Nephron (organoid): Measurements from ENCODE around the gene AHSG.

Experiments
- H3K27ac Mint-ChIP-seq, 3 experiments: 2 replicates each; pipeline ENCODE4 v1.8.0; 2020; ENCODE audit warnings: mixed read lengths in 3 of 3, mild to moderate bottlenecking in 2 of 3, moderate library complexity in 1 of 3
- H3K27me3 Mint-ChIP-seq: 2 replicates; pipeline ENCODE4 v1.8.0; 2021; ENCODE audit warnings: low read depth, mild to moderate bottlenecking, moderate library complexity, mixed read lengths
- H3K36me3 Mint-ChIP-seq: 2 replicates; pipeline ENCODE4 v1.8.0; 2020; ENCODE audit warnings: low read depth, mixed read lengths
- H3K4me1 Mint-ChIP-seq: 2 replicates; pipeline ENCODE4 v1.8.0; 2020; ENCODE audit warnings: mixed read lengths
- H3K4me3 Mint-ChIP-seq, 3 experiments: 2 replicates each; pipeline ENCODE4 v1.8.0; 2020; ENCODE audit warnings: mild to moderate bottlenecking in 3 of 3, mixed read lengths in 3 of 3, moderate library complexity in 2 of 3
- H3K9me3 Mint-ChIP-seq: 2 replicates; pipeline ENCODE4 v1.8.0; 2020; ENCODE audit warnings: mixed read lengths
- CTCF ChIP-seq, 3 experiments: fragments of 200-600 bp; sonication (generic); IDR thresholded peaks; one replicate each; pipeline ENCODE4 v1.5.0; 2021; ENCODE audit warnings: antibody characterized with exemption in 3 of 3; ENCODE audit not compliant: unreplicated experiment in 3 of 3

Gene AHSG

GRCh38 chr3:186589856-186590579, 22.8 kb upstream of the AHSG start:
- Mint-ChIP-seq H3K27me3 (peaks cover 6% of the 10 kb centered on the region), H3K4me1 (no peaks in the 10 kb centered on the region), H3K36me3 (peaks cover 5% of the 10 kb centered on the region), H3K4me3 (no peak overlapping the region), H3K27ac (no peak overlapping the region), H3K9me3 (no peaks in the 10 kb centered on the region)
- no peak for TF ChIP-seq CTCF (IDR thresholded peaks at IDR 0.05; ENCODE audit: unreplicated experiment in 3 of 3)

- Mint-ChIP-seq H3K36me3 (no peaks in the 10 kb centered on the region), H3K4me1 (no peaks in the 10 kb centered on the region), H3K27me3 (peaks cover 6% of the 10 kb centered on the region), H3K4me3 (no peak overlapping the region), H3K27ac (no peak overlapping the region), H3K9me3 (no peaks in the 10 kb centered on the region)
- TF ChIP-seq CTCF (IDR thresholded peaks at IDR 0.05; ENCODE audit: unreplicated experiment in 3 of 3): no peak
Measured at GRCh38 chr3:186590580-186591295, 22.1 kb upstream of the AHSG start.

GRCh38 chr3:186592682-186593081, 20.2 kb upstream of the AHSG start:
- Mint-ChIP-seq H3K36me3 (no peaks in the 10 kb centered on the region), H3K27ac (no peak overlapping the region), H3K9me3 (no peaks in the 10 kb centered on the region), H3K4me1 (no peaks in the 10 kb centered on the region), H3K4me3 (no peak overlapping the region), H3K27me3 (peaks cover 6% of the 10 kb centered on the region)
- TF ChIP-seq CTCF (IDR thresholded peaks at IDR 0.05; ENCODE audit: unreplicated experiment in 3 of 3): no peak

- H3K27me3 Mint-ChIP-seq: peaks cover 6% of the 10 kb centered on the region
- no peaks in the 10 kb centered on the region for H3K4me1 Mint-ChIP-seq
- H3K9me3 Mint-ChIP-seq: no peaks in the 10 kb centered on the region
- no peak overlapping the region for H3K27ac Mint-ChIP-seq
- TF ChIP-seq CTCF (IDR thresholded peaks at IDR 0.05; ENCODE audit: unreplicated experiment in 3 of 3): no peak
- H3K36me3 Mint-ChIP-seq: no peaks in the 10 kb centered on the region
- no peak overlapping the region for H3K4me3 Mint-ChIP-seq
Measured at GRCh38 chr3:186593862-186594261, 19.0 kb upstream of the AHSG start.

- no peaks in the 10 kb centered on the region for H3K4me1 Mint-ChIP-seq
- no peaks in the 10 kb centered on the region for H3K9me3 Mint-ChIP-seq
- H3K4me3 Mint-ChIP-seq: no peak overlapping the region
- no peak for TF ChIP-seq CTCF (IDR thresholded peaks at IDR 0.05; ENCODE audit: unreplicated experiment in 3 of 3)
- H3K27ac Mint-ChIP-seq: no peak overlapping the region
- peaks cover 6% of the 10 kb centered on the region for H3K27me3 Mint-ChIP-seq
- no peaks in the 10 kb centered on the region for H3K36me3 Mint-ChIP-seq
Measured at GRCh38 chr3:186594591-186595113, 18.2 kb upstream of the AHSG start.
